ENCODE data around the gene COL28A1. TPM values are rescaled to one million over a fixed set of nuclear protein-coding genes. Genes with fewer than 3 reads are reported as not detected.
A peak's percentile ranks its signal among the peaks of the same experiment; 100 is the strongest.

COL28A1 gene
- total RNA-seq, 5 donors from 2014 or later (not counting 1 experiment from before 2014, with no cell fraction given): 0.09 to 0.23 (median 0.19) TPM; not detected in 1

- H3K4me1 Mint-ChIP-seq: peaks cover 10 to 13% (median 11%) of the 10 kb centered on the region in 3 donors
- Histone ChIP-seq H3K4me3 (ENCODE audit: control insufficient read depth in 1 of 2, extremely low read depth in 1 of 2, low read length in 1 of 2) (no peak overlapping the region), H3K4me1 (ENCODE audit: control insufficient read depth in 1 of 2, extremely low read depth in 1 of 2, insufficient read depth in 2 of 2, low read length in 2 of 2) (peaks cover 0 to 5% of the 10 kb centered on the region in 2 experiments), H3K27ac (ENCODE audit: low read length) (no peak overlapping the region), H3K36me3 (ENCODE audit: control insufficient read depth in 2 of 2, extremely low read depth in 1 of 2, insufficient read depth in 1 of 2, low read length in 1 of 2) (no peaks in the 10 kb centered on the region), H3K9me3 (peaks cover 6% of the 10 kb centered on the region), H3K27me3 (replicated peaks in 1 of 2; ENCODE audit: control insufficient read depth in 2 of 2, extremely low read depth in 1 of 2, insufficient read depth in 2 of 2, low read length in 1 of 2) (peaks cover 0 to 3% of the 10 kb centered on the region in 2 experiments)
- ATAC-seq (replicated peaks in 1 of 4): no peak
- H3K27ac Mint-ChIP-seq: peak overlapping the region in 1 of 2 donors; percentile 5
- no CpG with 5 or more reads among the region's 3 CpGs for WGBS (ENCODE audit: insufficient coverage)
- ChIA-PET CTCF (interaction anchor here (0.7 kb wide), 4 partner anchors 9 to 262 kb away, joined by 3 to 9 read pairs (median 4); partner anchors contain the start of gene C1GALT1 (in 1 of the 2)), POLR2A (interaction anchor here in 1 of 2 donors (0.7 kb wide), 1 partner anchor 831 kb away, joined by 13 read pairs; no protein-coding TSS in a partner anchor)
- H3K4me3 Mint-ChIP-seq: no peak overlapping the region
- H3K9me3 Mint-ChIP-seq: peaks cover 9 to 25% (median 23%) of the 10 kb centered on the region in 3 donors
- H3K27me3 Mint-ChIP-seq: peaks cover 0 to 3% of the 10 kb centered on the region in 2 donors
- peak in 2 of 35 experiments; percentile 4 to 12 for DNase-seq
- peaks cover 2% of the 10 kb centered on the region for H3K36me3 Mint-ChIP-seq
Measured at GRCh38 chr7:7443806-7444350, 91.8 kb downstream of the COL28A1 start.

DNA sequence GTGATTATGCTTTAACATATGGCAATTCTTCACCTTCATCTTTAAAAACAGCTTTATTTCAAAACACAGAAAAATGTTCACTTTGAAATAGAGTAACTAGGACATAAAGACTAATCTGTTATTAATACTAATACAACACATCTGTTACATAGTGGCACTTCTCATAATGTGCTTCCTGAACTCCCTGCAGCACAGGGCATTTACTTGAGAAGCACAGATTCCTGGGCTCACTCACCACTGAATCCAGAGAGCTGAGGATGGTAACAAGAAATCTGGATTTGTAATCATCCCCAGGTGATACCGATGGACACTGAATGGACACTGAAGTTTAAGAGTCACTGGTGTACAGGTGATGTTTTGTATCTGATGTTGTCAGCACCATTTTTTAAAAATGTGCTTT is 96.1 kb downstream of the COL28A1 start:
- Mint-ChIP-seq H3K4me1 (peaks cover 10 to 13% (median 11%) of the 10 kb centered on the region in 3 donors), H3K4me3 (no peak overlapping the region), H3K36me3 (no peaks in the 10 kb centered on the region), H3K9me3 (no peaks in the 10 kb centered on the region), H3K27ac (no peak overlapping the region), H3K27me3 (no peaks in the 10 kb centered on the region)
- ChIA-PET CTCF (no interaction called here), POLR2A (no interaction called here)
- peaks cover 0 to 5% of the 10 kb centered on the region in 2 experiments for H3K4me1 ChIP-seq (ENCODE audit: control insufficient read depth in 1 of 2, extremely low read depth in 1 of 2, insufficient read depth in 2 of 2, low read length in 2 of 2)
- no CpG with 5 or more reads among the region's 1 CpG for WGBS (ENCODE audit: insufficient coverage)
- H3K36me3 ChIP-seq (ENCODE audit: control insufficient read depth in 2 of 2, extremely low read depth in 1 of 2, insufficient read depth in 1 of 2, low read length in 1 of 2): no peaks in the 10 kb centered on the region
- no peaks in the 10 kb centered on the region for H3K9me3 ChIP-seq
- no peak overlapping the region for H3K4me3 ChIP-seq (ENCODE audit: control insufficient read depth in 1 of 2, extremely low read depth in 1 of 2, low read length in 1 of 2)
- ATAC-seq (replicated peaks in 1 of 4) (no peak), DNase-seq (no peak)
- no peak overlapping the region for H3K27ac ChIP-seq (ENCODE audit: low read length)
- peaks cover 0 to 5% of the 10 kb centered on the region in 2 experiments for H3K27me3 ChIP-seq (replicated peaks in 1 of 2; ENCODE audit: control insufficient read depth in 2 of 2, extremely low read depth in 1 of 2, insufficient read depth in 2 of 2, low read length in 1 of 2)

DNA sequence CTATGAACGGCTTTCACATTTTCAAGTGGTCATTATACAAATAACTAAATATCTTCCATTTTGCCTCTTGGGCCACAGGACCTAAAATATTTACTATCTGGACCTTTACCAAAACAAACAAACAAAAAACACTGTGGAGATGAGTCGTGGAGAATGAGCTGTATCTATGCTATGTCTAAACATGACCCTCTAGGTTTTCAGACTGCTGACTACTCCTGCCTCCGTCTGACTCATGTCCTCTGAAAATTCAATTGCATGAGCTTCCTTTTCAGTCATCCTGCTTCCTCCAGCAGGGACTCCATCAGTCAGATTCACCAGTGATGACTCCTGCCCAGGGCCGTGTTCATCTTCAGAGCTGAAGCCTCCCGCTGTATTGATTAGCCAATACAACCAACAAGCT is 96.8 kb downstream of the COL28A1 start:
- Mint-ChIP-seq H3K4me3 (no peak overlapping the region), H3K9me3 (no peaks in the 10 kb centered on the region), H3K27me3 (peaks cover 0 to 3% of the 10 kb centered on the region in 2 donors), H3K36me3 (no peaks in the 10 kb centered on the region), H3K27ac (no peak overlapping the region), H3K4me1 (peaks cover 7 to 8% (median 7%) of the 10 kb centered on the region in 3 donors)
- no peak for ATAC-seq (replicated peaks in 1 of 4)
- Histone ChIP-seq H3K4me1 (ENCODE audit: control insufficient read depth in 1 of 2, extremely low read depth in 1 of 2, insufficient read depth in 2 of 2, low read length in 2 of 2) (peaks cover 0 to 2% of the 10 kb centered on the region in 2 experiments), H3K27ac (ENCODE audit: low read length) (no peak overlapping the region), H3K36me3 (ENCODE audit: control insufficient read depth in 2 of 2, extremely low read depth in 1 of 2, insufficient read depth in 1 of 2, low read length in 1 of 2) (no peaks in the 10 kb centered on the region), H3K27me3 (replicated peaks in 1 of 2; ENCODE audit: control insufficient read depth in 2 of 2, extremely low read depth in 1 of 2, insufficient read depth in 2 of 2, low read length in 1 of 2) (peaks cover 0 to 5% of the 10 kb centered on the region in 2 experiments), H3K9me3 (no peaks in the 10 kb centered on the region), H3K4me3 (ENCODE audit: control insufficient read depth in 1 of 2, extremely low read depth in 1 of 2, low read length in 1 of 2) (no peak overlapping the region)
- ChIA-PET POLR2A (no interaction called here), CTCF (no interaction called here)
- no peak for DNase-seq
- WGBS (ENCODE audit: insufficient coverage): 88% methylated on average over 3 of the region's 5 CpGs

- Mint-ChIP-seq H3K9me3 (no peaks in the 10 kb centered on the region), H3K27me3 (peaks cover 14% of the 10 kb centered on the region in 2 donors), H3K4me3 (no peak overlapping the region), H3K4me1 (no peaks in the 10 kb centered on the region), H3K27ac (no peak overlapping the region), H3K36me3 (no peaks in the 10 kb centered on the region)
- H3K9me3 ChIP-seq: no peaks in the 10 kb centered on the region
- no peak for DNase-seq
- no peaks in the 10 kb centered on the region for H3K4me1 ChIP-seq (ENCODE audit: control insufficient read depth in 1 of 2, extremely low read depth in 1 of 2, insufficient read depth in 2 of 2, low read length in 2 of 2)
- H3K4me3 ChIP-seq (ENCODE audit: control insufficient read depth in 1 of 2, extremely low read depth in 1 of 2, low read length in 1 of 2): no peak overlapping the region
- ATAC-seq (replicated peaks in 1 of 4): no peak
- H3K27me3 ChIP-seq (replicated peaks in 1 of 2; ENCODE audit: control insufficient read depth in 2 of 2, extremely low read depth in 1 of 2, insufficient read depth in 2 of 2, low read length in 1 of 2): peaks cover 0 to 7% of the 10 kb centered on the region in 2 experiments
- ChIA-PET POLR2A (interaction anchor here in 1 of 2 donors (0.7 kb wide), 1 partner anchor 152 kb away, joined by 4 read pairs; no protein-coding TSS in a partner anchor), CTCF (interaction anchor here in 1 of 2 donors (0.5 kb wide), 1 partner anchor 111 kb away, joined by 4 read pairs; no protein-coding TSS in a partner anchor)
- WGBS (ENCODE audit: insufficient coverage): no CpG with 5 or more reads among the region's 1 CpG
- H3K27ac ChIP-seq (ENCODE audit: low read length): no peak overlapping the region
- no peaks in the 10 kb centered on the region for H3K36me3 ChIP-seq (ENCODE audit: control insufficient read depth in 2 of 2, extremely low read depth in 1 of 2, insufficient read depth in 1 of 2, low read length in 1 of 2)
Measured at GRCh38 chr7:7435978-7436377, 99.7 kb downstream of the COL28A1 start.

- Histone ChIP-seq H3K4me3 (ENCODE audit: control insufficient read depth in 1 of 2, extremely low read depth in 1 of 2, low read length in 1 of 2) (no peak overlapping the region), H3K27ac (ENCODE audit: low read length) (no peak overlapping the region), H3K27me3 (replicated peaks in 1 of 2; ENCODE audit: control insufficient read depth in 2 of 2, extremely low read depth in 1 of 2, insufficient read depth in 2 of 2, low read length in 1 of 2) (peaks cover 0 to 7% of the 10 kb centered on the region in 2 experiments), H3K36me3 (ENCODE audit: control insufficient read depth in 2 of 2, extremely low read depth in 1 of 2, insufficient read depth in 1 of 2, low read length in 1 of 2) (no peaks in the 10 kb centered on the region), H3K4me1 (ENCODE audit: control insufficient read depth in 1 of 2, extremely low read depth in 1 of 2, insufficient read depth in 2 of 2, low read length in 2 of 2) (no peaks in the 10 kb centered on the region), H3K9me3 (no peaks in the 10 kb centered on the region)
- CTCF ChIA-PET: no interaction called here
- DNase-seq (no peak), ATAC-seq (replicated peaks in 1 of 4) (no peak)
- Mint-ChIP-seq H3K9me3 (no peaks in the 10 kb centered on the region), H3K4me3 (no peak overlapping the region), H3K36me3 (no peaks in the 10 kb centered on the region), H3K4me1 (no peaks in the 10 kb centered on the region), H3K27me3 (peaks cover 14 to 18% of the 10 kb centered on the region in 2 donors), H3K27ac (no peak overlapping the region)
- POLR2A ChIA-PET: interaction anchor here in 1 of 2 donors (0.6 kb wide), 1 partner anchor 205 kb away, joined by 4 read pairs; no protein-coding TSS in a partner anchor
- no CpG with 5 or more reads among the region's 3 CpGs for WGBS (ENCODE audit: insufficient coverage)
Measured at GRCh38 chr7:7434329-7434728, 101.3 kb downstream of the COL28A1 start.

DNA sequence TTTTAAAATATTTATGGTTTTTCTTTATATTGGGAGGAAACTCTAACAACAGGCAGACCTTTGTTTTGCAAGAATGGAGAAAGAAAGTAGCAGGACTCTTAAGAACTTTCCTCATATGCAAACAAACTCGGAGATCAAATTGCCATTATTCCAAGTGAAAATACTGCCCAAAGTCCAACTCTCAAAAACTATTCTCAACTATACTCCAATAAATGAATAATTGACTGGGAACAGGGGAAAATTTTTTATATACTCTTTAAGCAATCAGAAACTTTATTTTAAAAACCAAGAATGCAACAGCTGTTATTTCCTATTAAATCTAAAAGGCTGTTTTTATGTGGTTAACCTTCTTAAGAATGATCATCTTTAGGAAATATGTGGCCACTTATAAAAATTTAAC is 101.9 kb downstream of the COL28A1 start:
- no peaks in the 10 kb centered on the region for H3K4me1 ChIP-seq (ENCODE audit: control insufficient read depth in 1 of 2, extremely low read depth in 1 of 2, insufficient read depth in 2 of 2, low read length in 2 of 2)
- Mint-ChIP-seq H3K27me3 (peaks cover 14 to 18% of the 10 kb centered on the region in 2 donors), H3K9me3 (no peaks in the 10 kb centered on the region), H3K4me3 (no peak overlapping the region), H3K36me3 (no peaks in the 10 kb centered on the region), H3K4me1 (no peaks in the 10 kb centered on the region), H3K27ac (no peak overlapping the region)
- H3K4me3 ChIP-seq (ENCODE audit: control insufficient read depth in 1 of 2, extremely low read depth in 1 of 2, low read length in 1 of 2): no peak overlapping the region
- peaks cover 0 to 5% of the 10 kb centered on the region in 2 experiments for H3K27me3 ChIP-seq (replicated peaks in 1 of 2; ENCODE audit: control insufficient read depth in 2 of 2, extremely low read depth in 1 of 2, insufficient read depth in 2 of 2, low read length in 1 of 2)
- no peak for DNase-seq
- no peak overlapping the region for H3K27ac ChIP-seq (ENCODE audit: low read length)
- no CpG with 5 or more reads among the region's 1 CpG for WGBS (ENCODE audit: insufficient coverage)
- POLR2A ChIA-PET: interaction anchor here in 1 of 2 donors (0.6 to 0.7 kb wide), 2 partner anchors 206 to 214 kb away, joined by 4 to 5 read pairs; no protein-coding TSS in a partner anchor
- CTCF ChIA-PET: no interaction called here
- no peak for ATAC-seq (replicated peaks in 1 of 4)
- H3K9me3 ChIP-seq: no peaks in the 10 kb centered on the region
- H3K36me3 ChIP-seq (ENCODE audit: control insufficient read depth in 2 of 2, extremely low read depth in 1 of 2, insufficient read depth in 1 of 2, low read length in 1 of 2): no peaks in the 10 kb centered on the region

All from T-cell (primary cell).